Endothelial cell of umbilical vein (primary cell): Measurements from ENCODE around the gene KRT77. TPM values are rescaled to one million over a fixed set of nuclear protein-coding genes. Genes with fewer than 3 reads are reported as not detected.

Experiments
- BruUV-seq: library from RNA; stranded (reverse); fragments of 400-500 nt; replicated peaks from 2 replicates; lab custom pipeline; 2021; lab: Mats Ljungman, UMichigan
- CTCF ChIA-PET: fragments of 300-600, 350-600 bp; sonication (Branson Sonifier 250); formaldehyde crosslinking; loops from one replicate; lab custom pipeline; 2021; ENCODE audit warnings: antibody characterized with exemption, inconsistent platforms; lab: Charles Lee
- POLR2A ChIA-PET: fragments of 300-600, 350-600 bp; sonication (Branson Sonifier 250); formaldehyde crosslinking; loops from one replicate; lab custom pipeline; 2021; ENCODE audit warnings: antibody characterized with exemption, inconsistent platforms; lab: Charles Lee
- DNase-seq: peaks from one replicate; pipeline ENCODE4 v3.0.0-alpha.2; 2011; ENCODE audit warnings: low read depth, low spot score
- FAIRE-seq: peaks from 2 replicates; lab custom pipeline; 2011; peaks lifted over from hg19 to GRCh38; lab: Jason Lieb, UNC
- H2AFZ ChIP-seq: 2 replicates; pipeline ENCODE4 v1.6.0; 2012; ENCODE audit warnings: low read depth, low read length, control low read depth, inconsistent platforms
- H3K27ac ChIP-seq: 2 replicates; pipeline ENCODE4 v1.5.1; 2011; ENCODE audit warnings: low read depth, mild to moderate bottlenecking, control low read depth, low read length, moderate library complexity; ENCODE audit not compliant: insufficient read depth
- H3K27me3 ChIP-seq, 2 experiments: 2 replicates each; pipeline versions ENCODE4 v1.6.0 to v1.6.1; 2011; ENCODE audit warnings: low read length in 2 of 2, mixed read lengths in 1 of 2; ENCODE audit not compliant: control insufficient read depth in 2 of 2, insufficient read depth in 2 of 2
- H3K36me3 ChIP-seq, 2 experiments: 2 replicates in 1 of 2; 3 replicates in 1 of 2; pipeline ENCODE4 v1.5.1; 2011; ENCODE audit warnings: low read length in 2 of 2, mild to moderate bottlenecking in 1 of 2, moderate library complexity in 1 of 2; ENCODE audit not compliant: control insufficient read depth in 2 of 2, insufficient read depth in 2 of 2; ENCODE audit errors: extremely low read depth in 1 of 2
- H3K4me1 ChIP-seq: 3 replicates; pipeline ENCODE4 v1.5.1; 2011; ENCODE audit warnings: mild to moderate bottlenecking, low read length; ENCODE audit not compliant: control insufficient read depth, insufficient read depth; ENCODE audit errors: extremely low read depth
- H3K4me2 ChIP-seq: 2 replicates; pipeline ENCODE4 v1.6.1; 2011; ENCODE audit warnings: low read length, control low read depth, mixed read lengths; ENCODE audit not compliant: insufficient read depth
- H3K4me3 ChIP-seq, 3 experiments: fragments of 200-600 bp in 1 of 3; sonication (generic), shearing (Covaris generic) in 1 of 3; replicated peaks in 1 of 3; 2 replicates each; pipeline ENCODE4 v1.5.1; 2011 to 2016; ENCODE audit warnings: control low read depth in 3 of 3, low read length in 3 of 3, mild to moderate bottlenecking in 2 of 3, inconsistent platforms in 1 of 3, low read depth in 1 of 3, moderate library complexity in 1 of 3; ENCODE audit not compliant: insufficient read depth in 1 of 3
- H3K79me2 ChIP-seq: 2 replicates; pipeline ENCODE4 v1.6.0; 2012; ENCODE audit warnings: low read length, inconsistent platforms; ENCODE audit not compliant: control insufficient read depth, insufficient read depth
- H3K9ac ChIP-seq: replicated peaks from 2 replicates; pipeline ENCODE3; 2011; ENCODE audit warnings: low read length, control low read depth; ENCODE audit not compliant: insufficient read depth; ENCODE audit errors: extremely low read depth
- H3K9me1 ChIP-seq: replicated peaks from 3 replicates; pipeline ENCODE4 v1.6.0; 2011; ENCODE audit warnings: mild to moderate bottlenecking, low read length; ENCODE audit not compliant: control insufficient read depth, insufficient read depth; ENCODE audit errors: extremely low read depth
- H3K9me3 ChIP-seq: replicated peaks from 2 replicates; pipeline ENCODE4 v1.5.1; 2012; ENCODE audit warnings: low read length, inconsistent platforms; ENCODE audit not compliant: control insufficient read depth, insufficient read depth
- H4K20me1 ChIP-seq: replicated peaks from 2 replicates; pipeline ENCODE3; 2011; ENCODE audit warnings: mild to moderate bottlenecking, low read length; ENCODE audit not compliant: control insufficient read depth, insufficient read depth; ENCODE audit errors: extremely low read depth
- EZH2 ChIP-seq: IDR thresholded peaks from 2 replicates; pipeline ENCODE4 v1.6.1; 2012; ENCODE audit warnings: borderline replicate concordance, low read depth, mild to moderate bottlenecking, moderate library complexity, low read length, inconsistent platforms; ENCODE audit not compliant: severe bottlenecking
- FOS ChIP-seq: IDR thresholded peaks from 2 replicates; pipeline ENCODE4 v1.6.1; 2011; ENCODE audit warnings: mild to moderate bottlenecking, low read length, moderate library complexity, borderline replicate concordance; ENCODE audit not compliant: insufficient read depth
- GATA2 ChIP-seq: IDR thresholded peaks from 2 replicates; pipeline ENCODE4 v1.7.0; 2011; ENCODE audit warnings: low read depth, mild to moderate bottlenecking, moderate library complexity, mixed read lengths, low read length; ENCODE audit not compliant: insufficient read length, insufficient read depth
- JUN ChIP-seq: IDR thresholded peaks from 2 replicates; pipeline ENCODE4 v1.6.1; 2011; ENCODE audit warnings: borderline replicate concordance, low read depth; ENCODE audit not compliant: insufficient read length, insufficient read depth
- MYC ChIP-seq: IDR thresholded peaks from one replicate; pipeline ENCODE4 v1.6.1; 2011; ENCODE audit warnings: mild to moderate bottlenecking, low read depth, low read length
- POLR2A ChIP-seq: IDR thresholded peaks from 2 replicates; pipeline ENCODE4 v1.6.1; 2012; ENCODE audit warnings: low read depth, mild to moderate bottlenecking, control low read depth, low read length
- dilution Hi-C: fragments of 300-500 bp; cut with MboI; formaldehyde crosslinking; loops from one replicate; pipeline ENCODE4 v1.15.0; 2019; ENCODE audit warnings: low sequenced_read_pairs; ENCODE audit not compliant: extremely low pct_ligation_motif_present
- intact Hi-C: fragments of 100-400 bp; cut with micrococcal nuclease; formaldehyde crosslinking; loops from one replicate; pipeline ENCODE4 v1.10.0; 2022
- polyA plus RNA-seq, 4 experiments: library from polyadenylated mRNA; depleted of rRNA in 3 of 4; stranded (reverse) in 3 of 4; unstranded in 1 of 4; fragments of >200 nt; gene quantifications; 2 replicates each; pipeline versions ENCODE4 v1.2.1 to v1.2.3, GENCODE V29; 2011 to 2012; ENCODE audit warnings: missing spikeins in 1 of 4
- total RNA-seq: library from RNA; stranded (reverse); gene quantifications from 2 replicates; pipeline ENCODE4 v1.2.3, GENCODE V29; 2021
- TF ChIP-seq, protein P1 (sequence below), 2 donors: IDR thresholded peaks; 1 replicate in 1 of 2; 2 replicates in 1 of 2; pipeline ENCODE4 v1.5.1; 2011; ENCODE audit warnings: low read length in 2 of 2, mild to moderate bottlenecking in 2 of 2, moderate library complexity in 2 of 2, control low read depth in 1 of 2, inconsistent platforms in 1 of 2, low read depth in 1 of 2; ENCODE audit not compliant: insufficient read depth in 1 of 2; ENCODE audit errors: extremely low read depth in 1 of 2

KRT77 gene
- total and polyA plus RNA-seq, 2 donors (not counting 3 experiments of a cell fraction or from before 2014, with no cell fraction given), result not detected

DNA sequence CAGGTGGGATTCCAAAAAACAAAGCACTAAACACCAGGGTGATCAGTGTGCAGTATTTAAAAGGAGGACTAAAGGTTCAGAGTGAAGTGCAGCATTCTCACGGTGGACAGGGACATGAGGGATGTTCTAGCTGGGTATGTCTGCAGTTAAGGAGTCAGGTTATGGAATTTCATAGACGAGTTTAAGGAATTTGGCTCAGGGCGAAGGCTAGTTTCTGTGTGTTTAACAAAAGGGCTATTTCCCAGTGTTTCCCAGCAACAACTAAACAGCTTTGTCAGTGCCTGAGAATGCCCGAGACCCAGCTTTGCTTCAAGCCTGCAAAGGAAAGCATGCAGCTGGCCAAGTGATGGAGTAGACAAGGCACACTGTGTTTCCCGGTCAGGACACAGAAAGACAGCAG, 30.1 kb downstream of the KRT77 start:
- Histone ChIP-seq H3K9ac (no peak overlapping the region), H3K79me2 (no peaks in the 10 kb centered on the region), H3K27me3 (peaks cover 0 to 3% of the 10 kb centered on the region in 2 experiments), H3K9me1 (no peaks in the 10 kb centered on the region), H3K4me2 (no peak overlapping the region), H3K36me3 (no peaks in the 10 kb centered on the region), H3K4me1 (no peaks in the 10 kb centered on the region), H3K4me3 (no peak overlapping the region), H4K20me1 (no peaks in the 10 kb centered on the region), H3K9me3 (no peaks in the 10 kb centered on the region), H2AFZ (no peak overlapping the region), H3K27ac (no peak overlapping the region)
- TF ChIP-seq EZH2 (no peak), GATA2 (no peak), JUN (no peak), MYC (no peak), POLR2A (no peak), FOS (no peak)
- TF ChIP-seq, protein P1, sequence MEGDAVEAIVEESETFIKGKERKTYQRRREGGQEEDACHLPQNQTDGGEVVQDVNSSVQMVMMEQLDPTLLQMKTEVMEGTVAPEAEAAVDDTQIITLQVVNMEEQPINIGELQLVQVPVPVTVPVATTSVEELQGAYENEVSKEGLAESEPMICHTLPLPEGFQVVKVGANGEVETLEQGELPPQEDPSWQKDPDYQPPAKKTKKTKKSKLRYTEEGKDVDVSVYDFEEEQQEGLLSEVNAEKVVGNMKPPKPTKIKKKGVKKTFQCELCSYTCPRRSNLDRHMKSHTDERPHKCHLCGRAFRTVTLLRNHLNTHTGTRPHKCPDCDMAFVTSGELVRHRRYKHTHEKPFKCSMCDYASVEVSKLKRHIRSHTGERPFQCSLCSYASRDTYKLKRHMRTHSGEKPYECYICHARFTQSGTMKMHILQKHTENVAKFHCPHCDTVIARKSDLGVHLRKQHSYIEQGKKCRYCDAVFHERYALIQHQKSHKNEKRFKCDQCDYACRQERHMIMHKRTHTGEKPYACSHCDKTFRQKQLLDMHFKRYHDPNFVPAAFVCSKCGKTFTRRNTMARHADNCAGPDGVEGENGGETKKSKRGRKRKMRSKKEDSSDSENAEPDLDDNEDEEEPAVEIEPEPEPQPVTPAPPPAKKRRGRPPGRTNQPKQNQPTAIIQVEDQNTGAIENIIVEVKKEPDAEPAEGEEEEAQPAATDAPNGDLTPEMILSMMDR (IDR thresholded peaks at IDR 0.05; ENCODE audit: extremely low read depth in 1 of 2, insufficient read depth in 1 of 2, low read depth in 1 of 2, low read length in 2 of 2), result no peak
- POLR2A ChIA-PET, result no interaction called here
- no peak for DNase-seq
- BruUV-seq, result no TSS peak
- CTCF ChIA-PET, result interaction anchor here (1.9 kb wide), 1 partner anchor 192 kb away, joined by 4 read pairs; no protein-coding TSS in a partner anchor
- dilution Hi-C loops (no loop called here), intact Hi-C loops (no loop called here)
- no peak for FAIRE-seq
